DMS153 treated with DMSO at 0.1 percent for 48 hours (cell line): ENCODE measurements around the gene PLEKHF1.
"Not testable (repeated sequence)": the region's sequence is repeated elsewhere in the genome, so short reads cannot be mapped to it uniquely, and the experiment has no call there.

ENCODE experiments used
- DNase-seq: peaks from one replicate; lab custom pipeline; 2025; ENCODE audit not compliant: unreplicated experiment; lab: John Stamatoyannopoulos, UW

PLEKHF1 gene

GRCh38 chr19:29663861-29664752 lies 1.2 kb upstream of the PLEKHF1 start:
- DNase-seq, result no peak

DNA sequence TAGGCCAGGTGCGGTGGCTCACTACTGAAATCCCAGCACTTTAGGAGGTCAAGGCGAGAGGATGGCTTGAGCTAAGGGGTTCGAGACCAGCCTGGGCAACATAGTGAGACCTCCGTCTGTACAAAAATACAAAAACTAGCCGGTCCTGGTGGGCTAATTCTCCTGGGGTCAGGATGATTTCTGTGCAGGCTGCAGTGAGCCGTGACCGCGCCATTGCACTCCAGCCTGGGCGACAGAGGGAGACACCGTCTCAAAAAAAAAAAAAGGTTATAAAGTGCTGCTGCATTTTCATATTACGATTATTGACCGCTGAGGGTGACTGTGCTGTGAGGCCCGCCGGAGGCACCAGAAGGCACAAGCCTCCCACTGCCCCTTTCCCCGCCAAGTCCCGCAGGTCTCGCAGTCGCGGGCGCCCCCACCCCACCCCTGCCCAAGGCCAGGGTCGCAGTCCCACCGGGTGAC lies 477 bp upstream of the PLEKHF1 start:
- no peak for DNase-seq

DNA sequence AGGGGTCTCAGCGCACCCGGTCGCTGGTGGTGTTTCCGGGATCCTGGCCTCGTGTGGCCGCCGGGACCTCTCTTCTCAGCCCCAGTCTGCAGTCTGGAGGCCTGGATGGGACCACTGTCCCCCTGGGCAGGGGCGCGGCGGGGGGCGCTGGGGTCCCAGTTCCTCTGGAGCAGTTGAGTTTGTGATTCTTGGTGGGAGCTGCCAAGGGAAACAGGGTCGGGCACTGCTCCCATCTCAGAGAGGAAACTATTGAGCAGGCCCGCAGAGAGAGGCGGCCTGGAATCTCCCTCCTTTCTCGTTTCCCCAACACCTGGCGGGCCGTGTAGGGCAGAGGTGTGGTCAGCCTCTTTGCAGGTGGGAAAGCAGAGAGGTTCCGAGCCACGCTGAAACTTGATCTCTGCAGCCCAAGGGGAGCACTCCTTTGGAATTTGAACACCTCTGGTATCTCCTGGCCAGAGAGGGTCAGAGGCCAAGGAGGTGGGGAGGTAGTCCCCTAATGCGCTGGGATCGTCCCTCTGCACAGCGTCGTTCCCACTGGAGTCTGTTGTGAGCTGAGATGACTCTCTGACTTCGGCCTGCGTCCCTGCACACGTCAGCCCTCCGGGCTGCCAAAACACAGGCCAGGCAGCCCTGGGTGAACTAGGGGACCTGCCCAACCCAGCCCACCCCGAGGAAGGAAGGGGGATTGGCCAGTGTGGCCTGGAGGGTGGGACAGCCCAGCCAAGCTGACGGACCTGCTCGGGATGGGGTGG lies 741 bp downstream of the PLEKHF1 start:
- DNase-seq, result no peak

- no peak for DNase-seq
Measured at GRCh38 chr19:29666578-29667386, 1.5 kb downstream of the PLEKHF1 start.

DNA sequence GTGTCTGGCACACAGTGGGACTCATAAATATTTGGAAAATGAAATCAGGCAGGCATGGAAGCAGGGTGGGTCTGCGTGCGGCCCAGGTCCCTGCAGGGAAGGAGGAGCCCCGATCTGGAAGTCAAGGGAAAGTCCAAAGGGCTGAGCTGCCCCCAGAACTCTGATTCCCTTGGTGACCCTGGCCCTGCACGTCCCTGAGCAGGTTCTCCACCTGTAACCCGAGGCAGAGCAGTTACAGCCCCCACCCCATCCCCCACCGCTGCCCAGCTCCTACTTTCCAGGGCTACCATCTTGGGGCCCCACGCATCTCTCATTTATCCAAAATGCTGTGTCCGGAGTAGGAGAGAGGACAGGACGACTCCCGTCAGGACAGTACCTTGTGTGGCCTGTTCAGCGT lies 2.1 kb downstream of the PLEKHF1 start:
- DNase-seq, result no peak

DNA sequence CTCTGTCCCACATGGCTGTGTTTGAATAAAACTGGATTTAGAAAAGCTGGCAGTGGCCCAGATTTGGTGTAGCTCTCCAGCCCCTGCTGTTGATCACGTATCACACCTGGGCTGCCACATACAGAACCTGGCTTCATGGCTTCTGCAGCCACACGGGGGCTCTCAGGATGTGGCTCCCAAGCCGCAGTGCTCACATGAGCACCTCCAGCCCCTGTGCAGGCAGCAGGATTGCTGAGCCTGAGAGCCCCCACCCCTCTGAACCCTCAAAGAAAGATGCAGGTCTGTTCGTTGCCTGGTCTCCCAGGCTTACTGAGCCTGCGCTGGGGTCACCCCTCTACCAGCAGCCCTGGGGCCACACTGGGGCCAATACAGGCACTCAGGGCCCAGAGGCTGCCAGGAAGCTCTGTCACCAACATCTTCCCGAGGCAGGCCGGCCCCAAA lies 2.7 kb downstream of the PLEKHF1 start:
- no peak for DNase-seq

- no peak for DNase-seq
Measured at GRCh38 chr19:29668746-29669609, 3.7 kb downstream of the PLEKHF1 start.

DNA sequence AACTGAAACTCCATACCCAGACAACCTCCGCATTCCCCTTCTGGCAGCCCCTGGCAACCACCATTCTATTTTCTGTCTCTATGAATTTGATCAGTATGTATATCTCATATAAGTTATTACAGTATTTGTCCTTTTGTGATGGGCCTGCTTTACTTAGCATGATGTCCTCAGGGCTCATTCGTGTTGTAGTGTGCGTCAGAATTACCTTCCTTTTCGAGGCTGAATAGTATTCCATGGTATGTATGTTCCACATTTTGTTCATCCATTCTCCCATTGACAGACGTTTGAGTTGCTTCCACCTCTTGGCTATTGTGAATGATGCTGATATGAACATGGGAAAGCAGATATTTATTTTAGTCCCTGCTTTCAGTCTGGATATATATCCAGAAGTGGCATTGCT lies 5.0 kb downstream of the PLEKHF1 start:
- no peak for DNase-seq

DNA sequence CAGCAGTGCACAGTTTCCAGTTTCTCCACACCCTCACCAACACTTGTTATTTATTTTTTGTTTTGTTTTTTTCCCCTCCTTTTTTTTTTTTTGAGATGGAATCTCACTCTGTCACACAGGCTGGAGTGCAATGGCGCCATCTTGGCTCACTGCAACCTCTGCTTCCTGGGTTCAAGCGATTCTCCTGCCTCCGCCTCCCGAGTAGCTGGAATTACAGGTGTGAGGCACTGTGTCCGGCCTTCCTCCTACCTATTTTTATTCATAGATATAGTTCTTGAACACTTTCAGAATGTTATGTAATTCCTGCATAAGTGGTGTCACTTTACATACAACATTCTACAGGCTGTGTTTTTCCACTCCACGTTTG lies 5.7 kb downstream of the PLEKHF1 start:
- not testable (repeated sequence) for DNase-seq

DNA sequence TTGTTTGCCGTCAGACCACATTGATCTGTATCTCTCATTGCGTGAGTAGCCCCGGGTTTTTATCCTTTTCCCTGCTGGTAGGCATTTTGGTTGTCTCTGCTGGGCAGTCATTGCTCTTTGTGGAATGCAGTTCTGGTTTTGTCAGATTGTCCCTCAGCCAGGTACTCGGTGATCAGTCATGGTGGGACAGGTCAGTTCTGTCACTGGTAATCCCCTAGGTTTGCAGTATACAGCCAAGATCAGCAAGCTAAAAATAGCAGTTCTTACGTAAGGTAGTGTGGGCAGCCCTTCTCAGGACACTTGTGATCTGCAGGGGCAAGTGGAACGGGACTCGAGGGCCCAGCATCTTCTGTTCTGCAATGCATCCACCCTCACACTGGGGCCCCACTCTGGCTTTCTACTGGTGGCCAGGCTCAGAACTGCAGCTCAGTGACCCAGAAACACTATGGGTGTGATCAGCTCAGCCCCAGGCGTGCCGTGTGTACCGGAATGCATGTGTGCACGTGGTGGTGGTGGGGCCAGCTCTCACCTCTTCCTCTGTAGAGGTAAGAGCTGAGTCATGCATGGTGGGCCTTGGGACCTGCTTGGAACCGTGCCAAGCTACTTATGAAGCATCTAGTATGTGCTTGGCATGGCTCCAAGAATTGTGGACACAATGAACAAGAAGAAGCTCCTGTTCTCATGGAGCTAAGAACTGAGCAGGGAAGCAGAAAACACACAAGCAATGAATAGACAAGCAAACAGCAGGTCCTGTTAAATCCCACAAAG lies 6.3 kb downstream of the PLEKHF1 start:
- DNase-seq, result no peak

- no peak for DNase-seq
Measured at GRCh38 chr19:29672319-29672932, 7.2 kb downstream of the PLEKHF1 start.

GRCh38 chr19:29672933-29673336 lies 7.7 kb downstream of the PLEKHF1 start:
- DNase-seq, result no peak

DNA sequence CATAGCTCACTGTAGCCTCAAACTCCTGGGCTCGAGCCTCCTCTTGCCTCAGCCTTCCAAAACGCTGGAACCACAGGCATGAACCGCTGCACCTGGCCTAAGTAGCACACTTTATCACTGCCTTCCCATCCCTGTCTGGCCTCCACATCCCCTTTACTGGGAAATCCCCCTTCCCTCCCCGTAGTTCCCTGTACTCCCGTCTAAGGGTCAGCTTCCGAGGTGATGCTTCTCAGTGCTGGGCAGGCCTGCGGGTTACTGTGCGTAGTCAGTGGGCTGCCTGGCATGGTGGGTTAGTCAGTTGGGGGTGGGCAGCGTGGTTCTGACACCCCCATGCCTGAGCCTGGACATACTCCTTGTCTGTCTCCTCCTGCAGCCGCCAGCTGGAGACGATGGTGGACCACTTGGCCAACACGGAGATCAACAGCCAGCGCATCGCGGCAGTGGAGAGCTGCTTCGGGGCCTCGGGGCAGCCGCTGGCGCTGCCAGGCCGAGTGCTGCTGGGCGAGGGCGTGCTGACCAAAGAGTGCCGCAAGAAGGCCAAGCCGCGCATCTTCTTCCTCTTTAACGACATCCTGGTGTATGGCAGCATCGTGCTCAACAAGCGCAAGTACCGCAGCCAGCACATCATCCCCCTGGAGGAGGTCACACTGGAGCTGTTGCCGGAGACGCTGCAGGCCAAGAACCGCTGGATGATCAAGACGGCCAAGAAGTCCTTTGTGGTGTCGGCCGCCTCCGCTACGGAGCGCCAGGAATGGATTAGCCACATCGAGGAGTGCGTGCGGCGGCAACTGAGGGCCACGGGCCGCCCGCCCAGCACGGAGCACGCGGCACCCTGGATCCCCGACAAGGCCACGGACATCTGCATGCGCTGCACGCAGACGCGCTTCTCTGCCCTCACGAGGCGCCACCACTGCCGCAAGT lies 8.4 kb downstream of the PLEKHF1 start:
- DNase-seq, result no peak

DNA sequence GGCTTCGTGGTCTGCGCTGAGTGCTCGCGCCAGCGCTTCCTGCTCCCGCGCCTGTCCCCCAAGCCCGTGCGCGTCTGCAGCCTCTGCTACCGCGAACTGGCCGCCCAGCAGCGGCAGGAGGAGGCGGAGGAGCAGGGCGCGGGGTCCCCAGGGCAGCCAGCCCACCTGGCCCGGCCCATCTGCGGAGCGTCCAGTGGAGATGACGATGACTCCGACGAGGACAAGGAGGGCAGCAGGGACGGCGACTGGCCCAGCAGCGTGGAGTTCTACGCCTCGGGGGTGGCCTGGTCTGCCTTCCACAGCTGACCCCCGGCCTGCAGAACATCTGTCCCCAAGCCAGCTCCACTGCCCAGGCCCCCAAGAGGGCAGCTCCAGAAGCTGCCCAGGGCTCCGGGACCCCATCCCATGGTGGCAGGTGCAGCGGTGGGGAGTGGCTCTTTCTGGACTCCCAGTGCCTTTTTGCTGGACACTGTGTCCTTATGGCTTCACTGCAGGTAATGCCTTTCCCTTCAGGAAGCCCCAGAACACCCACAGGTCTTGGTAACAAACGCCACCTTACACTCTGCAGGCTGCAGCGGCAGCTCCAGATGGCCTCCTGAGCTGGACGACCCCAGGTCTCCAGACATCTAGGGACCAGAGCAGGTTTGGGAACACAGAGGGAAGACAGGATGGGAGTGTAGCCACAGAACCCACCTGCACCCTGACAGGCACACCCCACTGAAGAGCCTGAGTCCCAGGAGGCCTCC lies 9.3 kb downstream of the PLEKHF1 start:
- no peak for DNase-seq

DNA sequence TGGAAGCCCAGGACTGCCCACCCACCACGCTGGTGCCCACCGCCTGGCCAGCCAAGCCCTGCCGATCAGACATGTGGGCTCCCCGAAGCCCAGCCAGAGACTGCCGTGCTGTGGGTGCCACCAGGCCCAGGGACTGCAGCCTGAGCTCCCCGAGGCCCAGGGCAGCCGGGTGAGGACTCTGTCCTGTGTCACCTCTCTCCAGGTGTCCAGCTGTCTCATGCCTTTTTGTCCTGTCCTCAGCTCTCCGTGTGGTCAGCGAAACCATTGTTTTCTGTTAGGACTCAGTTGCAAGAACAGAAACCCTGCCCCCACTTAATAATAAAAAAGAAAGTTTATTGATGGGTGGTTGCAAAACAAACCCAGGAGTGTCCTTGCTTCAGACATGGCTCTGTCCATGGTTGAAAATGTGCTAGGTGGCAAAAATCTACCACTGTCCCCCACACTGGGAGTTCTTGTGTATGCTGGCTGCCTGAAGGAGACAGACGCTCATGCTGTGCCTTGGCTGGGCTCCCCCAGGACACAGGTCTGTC lies 9.9 kb downstream of the PLEKHF1 start:
- no peak for DNase-seq

GRCh38 chr19:29675650-29676186 lies 10.5 kb downstream of the PLEKHF1 start:
- no peak for DNase-seq

- no peak for DNase-seq
Measured at GRCh38 chr19:29676586-29676985, 11.3 kb downstream of the PLEKHF1 start.
